ENCODE measurements around the gene PRSS35.
"Not testable (repeated sequence)": the region's sequence is repeated elsewhere in the genome, so short reads cannot be mapped to it uniquely, and the experiment has no call there.

The PRSS35 gene

GRCh38 chr6:83511901-83512681 is at the start of gene PRSS35:
TSS of gene PRSS35 (plus strand) at chr6:83512534. CDS start at chr6:83523442, 10,908 bp downstream.
- peak; percentile 72 for DNase-seq (ENCODE audit: low spot score)

- no peak for DNase-seq (ENCODE audit: low spot score)
Observed at GRCh38 chr6:83463886-83464285, 48.4 kb upstream of the PRSS35 start.

- DNase-seq (ENCODE audit: low spot score) = no peak
Observed at GRCh38 chr6:83464381-83465140, 47.8 kb upstream of the PRSS35 start.

GRCh38 chr6:83466328-83466727 is 46.0 kb upstream of the PRSS35 start:
- no peak for DNase-seq (ENCODE audit: low spot score)

GRCh38 chr6:83467620-83468036 is 44.7 kb upstream of the PRSS35 start:
- DNase-seq (ENCODE audit: low spot score) = no peak

GRCh38 chr6:83470001-83470400 is 42.3 kb upstream of the PRSS35 start:
- DNase-seq (ENCODE audit: low spot score) = no peak

- DNase-seq (ENCODE audit: low spot score) = no peak
Observed at GRCh38 chr6:83470587-83470986, 41.7 kb upstream of the PRSS35 start.

GRCh38 chr6:83472767-83473166 is 39.6 kb upstream of the PRSS35 start:
- no peak for DNase-seq (ENCODE audit: low spot score)

GRCh38 chr6:83474309-83474708 is 38.0 kb upstream of the PRSS35 start:
- DNase-seq (ENCODE audit: low spot score) = no peak

- no peak for DNase-seq (ENCODE audit: low spot score)
Observed at GRCh38 chr6:83476971-83477370, 35.4 kb upstream of the PRSS35 start.

- DNase-seq (ENCODE audit: low spot score) = no peak
Observed at GRCh38 chr6:83479389-83479788, 32.9 kb upstream of the PRSS35 start.

GRCh38 chr6:83480470-83480869 is 31.9 kb upstream of the PRSS35 start:
- DNase-seq (ENCODE audit: low spot score) = no peak

- DNase-seq (ENCODE audit: low spot score) = not testable (repeated sequence)
Observed at GRCh38 chr6:83481938-83482337, 30.4 kb upstream of the PRSS35 start.

- no peak for DNase-seq (ENCODE audit: low spot score)
Observed at GRCh38 chr6:83488448-83488847, 23.9 kb upstream of the PRSS35 start.

GRCh38 chr6:83488861-83489260 is 23.5 kb upstream of the PRSS35 start:
- no peak for DNase-seq (ENCODE audit: low spot score)

- no peak for DNase-seq (ENCODE audit: low spot score)
Observed at GRCh38 chr6:83490217-83490807, 22.0 kb upstream of the PRSS35 start.

GRCh38 chr6:83505356-83505755 is 7.0 kb upstream of the PRSS35 start:
- no peak for DNase-seq (ENCODE audit: low spot score)

- DNase-seq (ENCODE audit: low spot score) = no peak
Observed at GRCh38 chr6:83509441-83509840, 2.9 kb upstream of the PRSS35 start.

GRCh38 chr6:83510791-83511190 is 1.5 kb upstream of the PRSS35 start:
- DNase-seq (ENCODE audit: low spot score) = no peak

- no peak for DNase-seq (ENCODE audit: low spot score)
Observed at GRCh38 chr6:83511266-83511665, 1.1 kb upstream of the PRSS35 start.

- no peak for DNase-seq (ENCODE audit: low spot score)
Observed at GRCh38 chr6:83514466-83514865, 2.1 kb downstream of the PRSS35 start.

- DNase-seq (ENCODE audit: low spot score) = peak; percentile 44
Observed at GRCh38 chr6:83514866-83515466, 2.6 kb downstream of the PRSS35 start.

GRCh38 chr6:83517500-83517899 is 5.2 kb downstream of the PRSS35 start:
- no peak for DNase-seq (ENCODE audit: low spot score)
